ENCODE measurements around the gene VWA2.

VWA2 gene

DNA sequence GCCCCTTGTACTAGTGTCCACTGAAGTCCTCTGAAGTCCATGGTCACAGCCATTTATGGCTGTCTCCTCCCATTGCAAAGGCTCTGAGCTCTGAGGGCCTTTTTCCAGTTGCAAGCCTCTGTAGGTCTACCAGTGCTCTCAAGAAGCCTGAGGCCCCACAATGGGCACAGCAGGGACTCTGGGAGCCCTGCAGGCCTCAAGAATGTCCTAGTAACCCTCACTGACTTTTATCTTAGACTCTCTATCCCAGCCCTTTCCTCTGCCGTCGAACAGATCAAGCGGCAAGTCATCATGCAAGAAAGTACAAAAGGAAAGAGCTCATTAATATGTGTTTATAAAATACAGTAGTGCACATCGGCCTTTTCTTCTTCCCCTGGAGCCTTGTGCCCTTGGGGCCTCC, 23.4 kb downstream of the VWA2 start:
- Histone ChIP-seq H3K4me1 (no peaks in the 10 kb centered on the region), H3K36me3 (no peaks in the 10 kb centered on the region), H3K9me3 (no peaks in the 10 kb centered on the region), H3K4me3 (ENCODE audit: low read depth, low read length) (no peak overlapping the region), H3K27me3 (no peaks in the 10 kb centered on the region)
- TF ChIP-seq, protein P1, sequence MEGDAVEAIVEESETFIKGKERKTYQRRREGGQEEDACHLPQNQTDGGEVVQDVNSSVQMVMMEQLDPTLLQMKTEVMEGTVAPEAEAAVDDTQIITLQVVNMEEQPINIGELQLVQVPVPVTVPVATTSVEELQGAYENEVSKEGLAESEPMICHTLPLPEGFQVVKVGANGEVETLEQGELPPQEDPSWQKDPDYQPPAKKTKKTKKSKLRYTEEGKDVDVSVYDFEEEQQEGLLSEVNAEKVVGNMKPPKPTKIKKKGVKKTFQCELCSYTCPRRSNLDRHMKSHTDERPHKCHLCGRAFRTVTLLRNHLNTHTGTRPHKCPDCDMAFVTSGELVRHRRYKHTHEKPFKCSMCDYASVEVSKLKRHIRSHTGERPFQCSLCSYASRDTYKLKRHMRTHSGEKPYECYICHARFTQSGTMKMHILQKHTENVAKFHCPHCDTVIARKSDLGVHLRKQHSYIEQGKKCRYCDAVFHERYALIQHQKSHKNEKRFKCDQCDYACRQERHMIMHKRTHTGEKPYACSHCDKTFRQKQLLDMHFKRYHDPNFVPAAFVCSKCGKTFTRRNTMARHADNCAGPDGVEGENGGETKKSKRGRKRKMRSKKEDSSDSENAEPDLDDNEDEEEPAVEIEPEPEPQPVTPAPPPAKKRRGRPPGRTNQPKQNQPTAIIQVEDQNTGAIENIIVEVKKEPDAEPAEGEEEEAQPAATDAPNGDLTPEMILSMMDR (IDR thresholded peaks at IDR 0.05; ENCODE audit: low read depth, low read length), result no peak
- DNase-seq, result no peak

- no peaks in the 10 kb centered on the region for H3K4me1 ChIP-seq
- no peaks in the 10 kb centered on the region for H3K36me3 ChIP-seq
- DNase-seq, result no peak
- H3K4me3 ChIP-seq (ENCODE audit: low read depth, low read length), result no peak overlapping the region
- no peaks in the 10 kb centered on the region for H3K9me3 ChIP-seq
- TF ChIP-seq, protein P1 (IDR thresholded peaks at IDR 0.05; ENCODE audit: low read depth, low read length), result no peak
- no peaks in the 10 kb centered on the region for H3K27me3 ChIP-seq
Measured at GRCh38 chr10:114265392-114266053, 26.5 kb downstream of the VWA2 start.

DNA sequence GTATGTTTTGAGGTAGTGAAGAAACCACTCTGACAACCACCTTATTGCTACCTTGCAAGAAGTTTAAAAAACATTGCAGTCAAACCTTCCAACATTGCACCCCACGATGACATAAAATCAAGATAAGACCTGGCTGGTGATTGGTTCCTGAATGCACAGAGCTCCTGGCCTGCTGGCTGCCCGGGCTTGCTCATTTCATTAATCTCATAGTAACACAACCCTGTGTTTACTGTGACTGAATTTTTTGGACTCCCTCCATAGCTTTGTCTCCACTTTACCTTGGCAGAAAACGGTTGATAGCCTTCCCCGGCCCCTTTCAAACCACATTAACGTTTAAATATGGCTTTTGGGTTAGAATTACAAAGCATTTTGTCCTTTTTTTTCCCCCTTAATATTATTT, 27.5 kb downstream of the VWA2 start:
- no peaks in the 10 kb centered on the region for H3K36me3 ChIP-seq
- no peaks in the 10 kb centered on the region for H3K27me3 ChIP-seq
- H3K4me1 ChIP-seq, result no peaks in the 10 kb centered on the region
- H3K4me3 ChIP-seq (ENCODE audit: low read depth, low read length), result no peak overlapping the region
- DNase-seq, result no peak
- no peaks in the 10 kb centered on the region for H3K9me3 ChIP-seq
- TF ChIP-seq, protein P1 (IDR thresholded peaks at IDR 0.05; ENCODE audit: low read depth, low read length), result no peak

DNA sequence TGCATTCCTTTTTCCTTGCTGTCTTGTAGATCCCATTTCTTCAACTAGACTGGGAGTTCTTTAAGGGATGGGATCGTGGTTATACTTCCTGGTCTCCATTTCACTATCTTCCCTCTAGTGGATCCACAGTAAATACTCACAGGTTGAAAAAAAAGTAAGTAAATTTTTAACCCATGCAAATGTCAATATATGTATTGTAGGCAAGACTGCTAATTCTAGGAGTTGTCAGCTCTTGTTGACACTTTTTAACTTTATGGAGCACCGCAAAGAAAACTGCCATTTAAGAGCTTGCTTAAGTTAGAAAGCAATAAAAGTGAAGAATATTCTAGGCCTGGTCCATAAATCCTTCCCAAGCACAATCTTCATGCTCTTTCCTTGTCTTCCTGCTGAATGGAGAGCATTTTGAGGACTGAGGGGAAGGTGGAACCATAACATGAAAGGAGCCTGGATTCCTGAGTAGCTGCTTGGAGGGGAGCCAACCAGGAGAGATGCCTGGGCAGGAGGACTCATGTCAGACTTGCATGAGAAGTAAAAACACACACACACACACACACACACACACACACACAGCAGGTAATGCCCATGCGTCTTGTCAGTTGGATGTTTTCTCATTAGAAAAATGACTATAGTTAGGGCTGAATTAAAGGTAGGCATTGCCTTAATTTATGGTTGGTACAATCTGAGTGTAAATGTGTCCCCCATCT, 32.2 kb downstream of the VWA2 start:
- no peak for DNase-seq
- no peaks in the 10 kb centered on the region; the same call in 1 of the 2 replicates for H3K9me3 ChIP-seq
- no peaks in the 10 kb centered on the region for H3K4me1 ChIP-seq
- TF ChIP-seq, protein P1 (IDR thresholded peaks at IDR 0.05; ENCODE audit: low read depth, low read length), result no peak
- H3K4me3 ChIP-seq (ENCODE audit: low read depth, low read length), result no peak overlapping the region
- H3K27me3 ChIP-seq, result no peaks in the 10 kb centered on the region
- H3K36me3 ChIP-seq, result no peaks in the 10 kb centered on the region

DNA sequence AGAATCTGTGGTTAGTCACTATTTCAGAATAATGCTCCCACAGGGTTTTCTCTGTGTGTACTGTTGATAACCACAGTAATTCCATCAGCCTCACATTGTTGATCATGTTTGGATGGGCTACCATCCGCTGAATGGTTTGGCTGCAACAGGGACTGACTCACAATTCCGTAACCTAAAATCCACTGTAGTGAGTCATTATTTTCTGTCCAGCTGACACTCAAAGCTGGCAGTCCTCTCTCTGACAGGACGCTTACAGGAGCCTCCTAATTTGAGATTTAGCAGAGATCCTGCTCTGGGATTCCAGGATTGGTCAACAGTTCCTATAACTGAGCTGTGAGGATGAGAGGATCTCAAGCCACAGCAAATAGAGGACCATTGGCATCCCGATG, 32.7 kb downstream of the VWA2 start:
- DNase-seq, result no peak
- Histone ChIP-seq H3K4me3 (ENCODE audit: low read depth, low read length) (no peak overlapping the region), H3K27me3 (no peaks in the 10 kb centered on the region), H3K36me3 (no peaks in the 10 kb centered on the region), H3K9me3 (no peaks in the 10 kb centered on the region; the same call in 1 of the 2 replicates), H3K4me1 (no peaks in the 10 kb centered on the region)
- TF ChIP-seq, protein P1 (IDR thresholded peaks at IDR 0.05; ENCODE audit: low read depth, low read length), result no peak

DNA sequence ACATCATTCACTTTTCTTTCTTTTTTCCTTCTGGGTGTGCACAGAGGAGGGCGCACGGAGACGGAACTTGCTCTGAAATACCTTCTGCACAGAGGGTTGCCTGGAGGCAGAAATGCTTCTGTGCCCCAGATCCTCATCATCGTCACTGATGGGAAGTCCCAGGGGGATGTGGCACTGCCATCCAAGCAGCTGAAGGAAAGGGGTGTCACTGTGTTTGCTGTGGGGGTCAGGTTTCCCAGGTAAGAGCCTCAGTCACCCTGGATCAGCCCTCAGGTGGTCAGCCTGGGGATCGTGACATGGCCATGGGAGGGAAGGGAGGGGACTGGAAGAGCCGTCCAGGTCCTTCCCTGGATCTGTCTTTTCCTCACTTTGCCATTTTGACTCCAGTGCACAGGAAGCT, 33.6 kb downstream of the VWA2 start:
- no peaks in the 10 kb centered on the region for H3K27me3 ChIP-seq
- H3K9me3 ChIP-seq, result no peaks in the 10 kb centered on the region; the same call in 1 of the 2 replicates
- TF ChIP-seq, protein P1 (IDR thresholded peaks at IDR 0.05; ENCODE audit: low read depth, low read length), result no peak
- no peaks in the 10 kb centered on the region for H3K36me3 ChIP-seq
- H3K4me3 ChIP-seq (ENCODE audit: low read depth, low read length), result no peak overlapping the region
- DNase-seq, result no peak
- no peaks in the 10 kb centered on the region for H3K4me1 ChIP-seq

All from BE2C (cell line).